Cerebellar nuclear complex (tissue), 1 donor: ENCODE data around the gene AMPD3.

Source experiments
- DNase-seq, 2 experiments: peaks; one replicate each; lab custom pipeline; 2025; lab: John Stamatoyannopoulos, UW

AMPD3 gene

GRCh38 chr11:10539339-10539738, 84.3 kb downstream of the AMPD3 start:
- no peak for DNase-seq

GRCh38 chr11:10540546-10540914, 85.5 kb downstream of the AMPD3 start:
- DNase-seq, result no peak

- peak; percentile 48 to 85 for DNase-seq
Observed at GRCh38 chr11:10540915-10541560, 86.0 kb downstream of the AMPD3 start, which contains the start of gene RNF141. RNF141 (minus strand) TSS chr11:10541187; CDS start chr11:10534158, 7,029 bp downstream.

- DNase-seq, result no peak
Observed at GRCh38 chr11:10541561-10541930, 86.5 kb downstream of the AMPD3 start.

GRCh38 chr11:10542776-10543175, 87.7 kb downstream of the AMPD3 start:
- no peak for DNase-seq

- no peak for DNase-seq
Observed at GRCh38 chr11:10543782-10544181, 88.7 kb downstream of the AMPD3 start.

- DNase-seq, result no peak
Observed at GRCh38 chr11:10544491-10545465, 89.7 kb downstream of the AMPD3 start.

- DNase-seq, result no peak
Observed at GRCh38 chr11:10550503-10551289, 95.6 kb downstream of the AMPD3 start.

GRCh38 chr11:10551290-10551592, 96.2 kb downstream of the AMPD3 start:
- no peak for DNase-seq

GRCh38 chr11:10551845-10552352, 96.8 kb downstream of the AMPD3 start:
- DNase-seq, result no peak

- no peak for DNase-seq
Observed at GRCh38 chr11:10556590-10556989, 101.5 kb downstream of the AMPD3 start.
